GOT3 (cell line): ENCODE results near the gene MEF2C.

Experiments
- DNase-seq: peaks from one replicate; lab custom pipeline; 2025; ENCODE audit warnings: mixed read lengths; lab: John Stamatoyannopoulos, UW

MEF2C gene

GRCh38 chr5:88674356-88675167 is 208.4 kb downstream of the MEF2C start:
- DNase-seq = no peak

GRCh38 chr5:88673253-88674105 is 209.5 kb downstream of the MEF2C start:
- no peak for DNase-seq

GRCh38 chr5:88672644-88673252 is 210.2 kb downstream of the MEF2C start:
- DNase-seq = no peak

GRCh38 chr5:88671505-88672499 is 211.2 kb downstream of the MEF2C start:
- no peak for DNase-seq

GRCh38 chr5:88671106-88671504 is 211.9 kb downstream of the MEF2C start:
- no peak for DNase-seq

GRCh38 chr5:88670461-88670860 is 212.5 kb downstream of the MEF2C start:
- DNase-seq = no peak

GRCh38 chr5:88669371-88670050 is 213.5 kb downstream of the MEF2C start:
- DNase-seq = no peak

GRCh38 chr5:88667496-88668201 is 215.3 kb downstream of the MEF2C start:
- DNase-seq = no peak
